SK-N-SH (cell line): Measurements from ENCODE around the gene TRAM2. TPM values are rescaled to one million over a fixed set of nuclear protein-coding genes. Genes with fewer than 3 reads are reported as not detected.
A peak's percentile ranks its signal among the peaks of the same experiment; 100 is the strongest.

Experiments used
- CTCF ChIA-PET: fragments of 300-600, 350-600 bp; formaldehyde crosslinking; extraction: SDS; loops from one replicate; lab custom pipeline; 2021; lab: Yijun Ruan, JAX
- POLR2A ChIA-PET: fragments of 350-600 bp; sonication (Branson Sonifier 250); formaldehyde crosslinking; extraction: SDS; loops from one replicate; lab custom pipeline; 2020; ENCODE audit warnings: antibody characterized with exemption, inconsistent platforms; lab: Yijun Ruan, JAX
- DNase-seq: peaks from one replicate; pipeline ENCODE4 v3.0.0; 2012
- H2AFZ ChIP-seq: fragments of 200-600 bp; sonication (generic); 2 replicates; pipeline ENCODE4 v1.8.1; 2016; ENCODE audit warnings: antibody characterized with exemption, mild to moderate bottlenecking, low read depth
- H3F3A ChIP-seq: fragments of 200-600 bp; sonication (generic); replicated peaks from 2 replicates; pipeline ENCODE3; 2016; ENCODE audit warnings: antibody characterized with exemption, mild to moderate bottlenecking; ENCODE audit not compliant: insufficient read depth
- H3K27ac ChIP-seq, 2 experiments: fragments of 200-500 bp in 1 of 2; fragments of 200-600 bp in 1 of 2; sonication (Bioruptor generic) in 1 of 2; sonication (generic), shearing (Covaris generic) in 1 of 2; 2 replicates each; pipeline versions ENCODE4 v1.5.1 to v1.6.1; 2014 to 2016; ENCODE audit warnings: low read depth in 2 of 2, inconsistent platforms in 1 of 2, low read length in 1 of 2, mild to moderate bottlenecking in 1 of 2, mixed read lengths in 1 of 2
- H3K27me3 ChIP-seq: fragments of 200-600 bp; sonication (generic), shearing (Covaris generic); 2 replicates; pipeline ENCODE4 v1.6.1; 2016; ENCODE audit warnings: mixed run types; ENCODE audit not compliant: insufficient read depth
- H3K36me3 ChIP-seq, 2 experiments: fragments of 200-500 bp in 1 of 2; fragments of 200-600 bp in 1 of 2; sonication (Bioruptor generic) in 1 of 2; sonication (generic) in 1 of 2; replicated peaks in 1 of 2; 2 replicates each; pipeline versions ENCODE3 to v1.5.1; 2014 to 2016; ENCODE audit warnings: low read length in 1 of 2, mild to moderate bottlenecking in 1 of 2; ENCODE audit not compliant: insufficient read depth in 2 of 2, control insufficient read depth in 1 of 2
- H3K4me1 ChIP-seq, 2 experiments: fragments of 200-500 bp in 1 of 2; fragments of 200-600 bp in 1 of 2; sonication (Bioruptor generic) in 1 of 2; sonication (generic), shearing (Covaris generic) in 1 of 2; 2 replicates each; pipeline versions ENCODE4 v1.5.1 to v1.6.1; 2014 to 2016; ENCODE audit warnings: low read depth in 1 of 2, low read length in 1 of 2, mixed run types in 1 of 2; ENCODE audit not compliant: insufficient read depth in 2 of 2, control insufficient read depth in 1 of 2
- H3K4me2 ChIP-seq: fragments of 200-600 bp; sonication (generic), shearing (Covaris generic); 2 replicates; pipeline ENCODE4 v1.6.1; 2017; ENCODE audit warnings: mixed run types
- H3K4me3 ChIP-seq, 2 experiments: fragments of 200-500 bp in 1 of 2; fragments of 200-600 bp in 1 of 2; sonication (Bioruptor generic) in 1 of 2; sonication (generic), shearing (Covaris generic) in 1 of 2; 2 replicates each; pipeline versions ENCODE4 v1.5.1 to v1.8.1; 2014 to 2016; ENCODE audit warnings: low read depth in 2 of 2, inconsistent platforms in 1 of 2, low read length in 1 of 2, mild to moderate bottlenecking in 1 of 2, mixed read lengths in 1 of 2, moderate library complexity in 1 of 2
- H3K79me2 ChIP-seq: fragments of 200-600 bp; sonication (generic); 2 replicates; pipeline ENCODE4 v1.8.1; 2017; ENCODE audit warnings: mild to moderate bottlenecking; ENCODE audit not compliant: insufficient read depth
- H3K9ac ChIP-seq: fragments of 200-600 bp; sonication (generic); 2 replicates; pipeline ENCODE4 v1.6.1; 2017; ENCODE audit warnings: mixed run types
- H3K9me2 ChIP-seq: fragments of 200-600 bp; sonication (generic); 2 replicates; pipeline ENCODE4 v1.6.1; 2017; ENCODE audit warnings: mixed run types
- H3K9me3 ChIP-seq: fragments of 200-600 bp; sonication (generic); 2 replicates; pipeline ENCODE4 v1.6.1; 2017; ENCODE audit warnings: mixed run types, mild to moderate bottlenecking, moderate library complexity
- H4K20me1 ChIP-seq: fragments of 200-600 bp; sonication (generic); 2 replicates; pipeline ENCODE4 v1.6.1; 2017; ENCODE audit warnings: mild to moderate bottlenecking, mixed run types; ENCODE audit not compliant: insufficient read depth
- CHD2 ChIP-seq: fragments of 150-350 bp; IDR thresholded peaks from 2 replicates; pipeline ENCODE4 v1.6.1; 2018; ENCODE audit warnings: low read length; ENCODE audit not compliant: partially characterized antibody
- CTCF ChIP-seq: fragments of 200-600 bp; sonication (generic); IDR thresholded peaks from 2 replicates; pipeline ENCODE4 v1.6.1; 2017; ENCODE audit warnings: antibody characterized with exemption, mild to moderate bottlenecking, moderate library complexity
- EP300 ChIP-seq, 2 experiments: IDR thresholded peaks; 2 replicates each; pipeline versions ENCODE4 v1.4.0 to v1.6.1; 2012; ENCODE audit warnings: borderline replicate concordance in 1 of 2, low read depth in 1 of 2, low read length in 1 of 2
- EZH2phosphoT487 ChIP-seq: fragments of 200-600 bp; sonication (generic); IDR thresholded peaks from 2 replicates; pipeline ENCODE4 v1.6.1; 2017; ENCODE audit warnings: low read depth, mixed run types, mild to moderate bottlenecking, antibody characterized with exemption, moderate library complexity, borderline replicate concordance
- FOSL2 ChIP-seq: IDR thresholded peaks from 2 replicates; pipeline ENCODE4 v1.4.0; 2012; ENCODE audit warnings: low read depth, mild to moderate bottlenecking, moderate library complexity, borderline replicate concordance
- FOXJ3 ChIP-seq: sonication (generic); formaldehyde crosslinking; IDR thresholded peaks from 2 replicates; pipeline ENCODE4 v1.5.1; 2020; ENCODE audit warnings: mild to moderate bottlenecking, missing genetic modification reagents
- FOXM1 ChIP-seq: IDR thresholded peaks from 2 replicates; pipeline ENCODE4 v1.4.0; 2012; ENCODE audit warnings: low read depth, mild to moderate bottlenecking
- GABPA ChIP-seq: IDR thresholded peaks from 2 replicates; pipeline ENCODE4 v1.4.0; 2012; ENCODE audit warnings: low read depth, mild to moderate bottlenecking
- GATA2 ChIP-seq: sonication (generic); formaldehyde crosslinking; IDR thresholded peaks from 2 replicates; pipeline ENCODE4 v1.5.0; 2020; ENCODE audit warnings: mild to moderate bottlenecking, missing genetic modification reagents
- IRF3 ChIP-seq: fragments of 150-350 bp; IDR thresholded peaks from 2 replicates; pipeline ENCODE4 v1.6.1; 2016; ENCODE audit warnings: mild to moderate bottlenecking, low read depth, low read length
- JUND ChIP-seq: IDR thresholded peaks from 2 replicates; pipeline ENCODE4 v1.4.0; 2012
- MEF2A ChIP-seq: IDR thresholded peaks from 2 replicates; pipeline ENCODE4 v1.4.0; 2012; ENCODE audit warnings: low read depth, borderline replicate concordance
- MXI1 ChIP-seq: IDR thresholded peaks from 2 replicates; pipeline ENCODE4 v1.6.1; 2012; ENCODE audit warnings: mild to moderate bottlenecking, low read depth, low read length, improper control_type of control experiment
- NFIC ChIP-seq: IDR thresholded peaks from 2 replicates; pipeline ENCODE4 v1.4.0; 2012; ENCODE audit warnings: borderline replicate concordance
- NRF1 ChIP-seq: IDR thresholded peaks from 2 replicates; pipeline ENCODE4 v1.6.1; 2012; ENCODE audit warnings: low read depth, mild to moderate bottlenecking, low read length
- POLR2AphosphoS5 ChIP-seq: IDR thresholded peaks from 2 replicates; pipeline ENCODE4 v1.6.1; 2012; ENCODE audit warnings: low read depth, low read length
- RAD21 ChIP-seq: IDR thresholded peaks from 2 replicates; pipeline ENCODE4 v1.6.1; 2012; ENCODE audit warnings: mild to moderate bottlenecking, low read length
- SIN3A ChIP-seq: IDR thresholded peaks from 2 replicates; pipeline ENCODE4 v1.6.1; 2012; ENCODE audit warnings: low read depth, mild to moderate bottlenecking, low read length, moderate library complexity, borderline replicate concordance
- SMC3 ChIP-seq: IDR thresholded peaks from 2 replicates; pipeline ENCODE4 v1.6.1; 2012; ENCODE audit warnings: low read depth, low read length, improper control_type of control experiment
- TAF1 ChIP-seq: IDR thresholded peaks from 2 replicates; pipeline ENCODE4 v1.6.1; 2012; ENCODE audit warnings: low read depth, mild to moderate bottlenecking, low read length, moderate library complexity, borderline replicate concordance
- TCF12 ChIP-seq: IDR thresholded peaks from 2 replicates; pipeline ENCODE4 v1.4.0; 2012
- TEAD4 ChIP-seq: IDR thresholded peaks from 2 replicates; pipeline ENCODE4 v1.4.0; 2012; ENCODE audit warnings: mild to moderate bottlenecking, borderline replicate concordance; ENCODE audit not compliant: insufficient read depth
- USF2 ChIP-seq: fragments of 150-350 bp; IDR thresholded peaks from 2 replicates; pipeline ENCODE4 v1.6.1; 2017; ENCODE audit warnings: antibody characterized with exemption, low read length, low read depth, borderline replicate concordance
- YY1 ChIP-seq: IDR thresholded peaks from 2 replicates; pipeline ENCODE4 v1.4.0; 2012; ENCODE audit warnings: low read depth, mild to moderate bottlenecking
- WGBS: methylation state at CpG from one replicate; pipeline ENCODE4 v1.1.6; 2017; ENCODE audit warnings: low lambda C conversion rate; 5-methylcytosine and 5-hydroxymethylcytosine counted together
- polyA plus RNA-seq, 3 experiments: library from polyadenylated mRNA; depleted of rRNA; stranded (reverse); fragments of >200 nt; gene quantifications; 2 replicates each; pipeline ENCODE4 v1.2.3, GENCODE V29; 2012
- TF ChIP-seq, protein P1 (sequence below): IDR thresholded peaks from 2 replicates; pipeline ENCODE4 v1.4.0; 2012; ENCODE audit warnings: low read depth
- TF ChIP-seq, protein P2 (sequence below): IDR thresholded peaks from 2 replicates; pipeline ENCODE4; 2012
- TF ChIP-seq, protein P3 (sequence below): IDR thresholded peaks from 2 replicates; pipeline ENCODE4 v1.4.0; 2012; ENCODE audit warnings: low read depth, borderline replicate concordance

Gene TRAM2
- polyA plus RNA-seq, 1 of the 3 experiments (the other 2 are of a cell fraction) = 26.4 TPM

- POLR2A ChIA-PET = no interaction called here
- Histone ChIP-seq H3K9me3 (no peaks in the 10 kb centered on the region), H3K36me3 (peaks cover 0 to 9% of the 10 kb centered on the region in 2 experiments), H3K79me2 (peaks cover 98% of the 10 kb centered on the region), H3K27ac (peak overlapping the region; percentile 33 to 74), H3K9me2 (no peaks in the 10 kb centered on the region), H4K20me1 (no peaks in the 10 kb centered on the region), H3K27me3 (no peaks in the 10 kb centered on the region), H3K4me3 (no peak overlapping the region), H3K4me2 (peak overlapping the region; percentile 42; the same call in 1 of the 2 replicates), H3F3A (peaks cover 64% of the 10 kb centered on the region), H2AFZ (no peak overlapping the region), H3K9ac (no peak overlapping the region), H3K4me1 (peaks cover 86 to 88% of the 10 kb centered on the region in 2 experiments)
- DNase-seq = peak; percentile 80
- CTCF ChIA-PET = interaction anchor here (0.6 to 3.9 kb wide), 9 partner anchors 21 to 141 kb away, joined by 3 to 16 read pairs (median 4); partner anchors contain the start of genes EFHC1 and TRAM2
- WGBS = 48% methylated on average over 9 of the region's 9 CpGs
- TF ChIP-seq, protein P1, sequence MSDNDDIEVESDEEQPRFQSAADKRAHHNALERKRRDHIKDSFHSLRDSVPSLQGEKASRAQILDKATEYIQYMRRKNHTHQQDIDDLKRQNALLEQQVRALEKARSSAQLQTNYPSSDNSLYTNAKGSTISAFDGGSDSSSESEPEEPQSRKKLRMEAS = no peak
- TF ChIP-seq POLR2AphosphoS5 (peak; percentile 79), GABPA (no peak), GATA2 (CRISPR knock-in tag) (peak; percentile 97), YY1 (no peak), MXI1 (peak; percentile 91), EP300 (IDR thresholded peaks at IDR 0.05; ENCODE audit: borderline replicate concordance in 1 of 2, low read depth in 1 of 2, low read length in 1 of 2) (peak; percentile 80 to 96; a peak in 3 of 4 replicates), JUND (peak; percentile 75), CHD2 (peak; percentile 89), NFIC (peak; percentile 96), SIN3A (no peak), CTCF (no peak), TAF1 (no peak), FOXJ3 (CRISPR knock-in tag) (peak; percentile 87), NRF1 (no peak), FOXM1 (no peak), EZH2phosphoT487 (no peak), TEAD4 (peak; percentile 76), IRF3 (no peak), MEF2A (no peak), RAD21 (peak; percentile 38), TCF12 (peak; percentile 96), SMC3 (0 out of 2 replicates have a peak, but pooled peaks have one; percentile 9), USF2 (no peak), FOSL2 (peak; percentile 39; the same call in 1 of the 2 replicates)
- TF ChIP-seq, protein P2, sequence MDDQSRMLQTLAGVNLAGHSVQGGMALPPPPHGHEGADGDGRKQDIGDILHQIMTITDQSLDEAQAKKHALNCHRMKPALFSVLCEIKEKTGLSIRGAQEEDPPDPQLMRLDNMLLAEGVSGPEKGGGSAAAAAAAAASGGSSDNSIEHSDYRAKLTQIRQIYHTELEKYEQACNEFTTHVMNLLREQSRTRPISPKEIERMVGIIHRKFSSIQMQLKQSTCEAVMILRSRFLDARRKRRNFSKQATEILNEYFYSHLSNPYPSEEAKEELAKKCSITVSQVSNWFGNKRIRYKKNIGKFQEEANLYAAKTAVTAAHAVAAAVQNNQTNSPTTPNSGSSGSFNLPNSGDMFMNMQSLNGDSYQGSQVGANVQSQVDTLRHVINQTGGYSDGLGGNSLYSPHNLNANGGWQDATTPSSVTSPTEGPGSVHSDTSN = peak; percentile 95
- TF ChIP-seq, protein P3, sequence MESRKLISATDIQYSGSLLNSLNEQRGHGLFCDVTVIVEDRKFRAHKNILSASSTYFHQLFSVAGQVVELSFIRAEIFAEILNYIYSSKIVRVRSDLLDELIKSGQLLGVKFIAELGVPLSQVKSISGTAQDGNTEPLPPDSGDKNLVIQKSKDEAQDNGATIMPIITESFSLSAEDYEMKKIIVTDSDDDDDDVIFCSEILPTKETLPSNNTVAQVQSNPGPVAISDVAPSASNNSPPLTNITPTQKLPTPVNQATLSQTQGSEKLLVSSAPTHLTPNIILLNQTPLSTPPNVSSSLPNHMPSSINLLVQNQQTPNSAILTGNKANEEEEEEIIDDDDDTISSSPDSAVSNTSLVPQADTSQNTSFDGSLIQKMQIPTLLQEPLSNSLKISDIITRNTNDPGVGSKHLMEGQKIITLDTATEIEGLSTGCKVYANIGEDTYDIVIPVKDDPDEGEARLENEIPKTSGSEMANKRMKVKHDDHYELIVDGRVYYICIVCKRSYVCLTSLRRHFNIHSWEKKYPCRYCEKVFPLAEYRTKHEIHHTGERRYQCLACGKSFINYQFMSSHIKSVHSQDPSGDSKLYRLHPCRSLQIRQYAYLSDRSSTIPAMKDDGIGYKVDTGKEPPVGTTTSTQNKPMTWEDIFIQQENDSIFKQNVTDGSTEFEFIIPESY = peak; percentile 47; the same call in 1 of the 2 replicates
Observed at GRCh38 chr6:52547647-52548352, 29.1 kb downstream of the TRAM2 start.
